Epithelial cell of esophagus (primary cell): ENCODE data around the gene RSPO1.
A peak's percentile ranks its signal among the peaks of the same experiment; 100 is the strongest.
"Not testable (repeated sequence)": the region's sequence is repeated elsewhere in the genome, so short reads cannot be mapped to it uniquely, and the experiment has no call there.

ENCODE experiments used
- DNase-seq: peaks from one replicate; pipeline ENCODE4 v3.0.0; 2010; ENCODE audit warnings: low read depth
- H3K4me3 ChIP-seq: 2 replicates; pipeline ENCODE4 v1.5.1; 2011; ENCODE audit warnings: mild to moderate bottlenecking, low read length, control low read depth
- CTCF ChIP-seq: IDR thresholded peaks from 2 replicates; pipeline ENCODE4 v1.5.1; 2011; ENCODE audit warnings: low read depth, mild to moderate bottlenecking, low read length, control low read depth, inconsistent platforms; ENCODE audit not compliant: insufficient read depth; ENCODE audit errors: missing control alignments

Gene RSPO1

GRCh38 chr1:37634244-37634991 lies at the start of gene RSPO1:
RSPO1 (minus strand) TSS chr1:37634892; CDS start chr1:37629661, 5,231 bp downstream.
- no peak for TF ChIP-seq CTCF
- no peak within 1 kb of the TSS for H3K4me3 ChIP-seq
- DNase-seq = peak; percentile 12

- not testable (repeated sequence) for H3K4me3 ChIP-seq, DNase-seq
These were observed 49.5 kb upstream of the RSPO1 start for GRCh38 chr1:37684182-37684581.

GRCh38 chr1:37682334-37682987 lies 47.8 kb upstream of the RSPO1 start:
- peak; percentile 91 for TF ChIP-seq CTCF
- no peak overlapping the region for H3K4me3 ChIP-seq

GRCh38 chr1:37680933-37681332 lies 46.2 kb upstream of the RSPO1 start:
- DNase-seq = no peak
- no peak for TF ChIP-seq CTCF
- no peak overlapping the region for H3K4me3 ChIP-seq

More at GRCh38 chr1:37682334-37682987, 47.8 kb upstream of the RSPO1 start:
- peak; percentile 67 for DNase-seq

GRCh38 chr1:37677808-37678207 lies 43.1 kb upstream of the RSPO1 start:
- no peak overlapping the region for H3K4me3 ChIP-seq
- no peak for DNase-seq
- no peak for TF ChIP-seq CTCF

- TF ChIP-seq CTCF = no peak
- no peak for DNase-seq
These were observed 42.4 kb upstream of the RSPO1 start for GRCh38 chr1:37677143-37677439.

GRCh38 chr1:37676281-37677142 lies 41.8 kb upstream of the RSPO1 start:
- H3K4me3 ChIP-seq = no peak overlapping the region
- TF ChIP-seq CTCF = no peak
- DNase-seq = no peak

More at GRCh38 chr1:37677143-37677439, 42.4 kb upstream of the RSPO1 start:
- H3K4me3 ChIP-seq = no peak overlapping the region
